Neural progenitor cell (in vitro differentiated cells): Measurements from ENCODE around the gene SNN.

Experiments
- EZH2 ChIP-seq: fragments of 200-600 bp; sonication (generic); IDR thresholded peaks from 2 replicates; pipeline ENCODE4 v1.6.1; 2017; ENCODE audit warnings: antibody characterized with exemption, mild to moderate bottlenecking, moderate library complexity
- TF ChIP-seq, protein P1 (sequence below): fragments of 200-600 bp; sonication (generic); IDR thresholded peaks from 2 replicates; pipeline ENCODE4 v1.5.1; 2017; ENCODE audit warnings: antibody characterized with exemption, mild to moderate bottlenecking

GRCh38 chr16:11687601-11688519 lies 19.6 kb downstream of the SNN start:
- TF ChIP-seq, protein P1, sequence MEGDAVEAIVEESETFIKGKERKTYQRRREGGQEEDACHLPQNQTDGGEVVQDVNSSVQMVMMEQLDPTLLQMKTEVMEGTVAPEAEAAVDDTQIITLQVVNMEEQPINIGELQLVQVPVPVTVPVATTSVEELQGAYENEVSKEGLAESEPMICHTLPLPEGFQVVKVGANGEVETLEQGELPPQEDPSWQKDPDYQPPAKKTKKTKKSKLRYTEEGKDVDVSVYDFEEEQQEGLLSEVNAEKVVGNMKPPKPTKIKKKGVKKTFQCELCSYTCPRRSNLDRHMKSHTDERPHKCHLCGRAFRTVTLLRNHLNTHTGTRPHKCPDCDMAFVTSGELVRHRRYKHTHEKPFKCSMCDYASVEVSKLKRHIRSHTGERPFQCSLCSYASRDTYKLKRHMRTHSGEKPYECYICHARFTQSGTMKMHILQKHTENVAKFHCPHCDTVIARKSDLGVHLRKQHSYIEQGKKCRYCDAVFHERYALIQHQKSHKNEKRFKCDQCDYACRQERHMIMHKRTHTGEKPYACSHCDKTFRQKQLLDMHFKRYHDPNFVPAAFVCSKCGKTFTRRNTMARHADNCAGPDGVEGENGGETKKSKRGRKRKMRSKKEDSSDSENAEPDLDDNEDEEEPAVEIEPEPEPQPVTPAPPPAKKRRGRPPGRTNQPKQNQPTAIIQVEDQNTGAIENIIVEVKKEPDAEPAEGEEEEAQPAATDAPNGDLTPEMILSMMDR = no peak
- no peak for TF ChIP-seq EZH2
